Neuronal stem cell (in vitro differentiated cells): ENCODE measurements around the gene DCC.

Source experiments
- DNase-seq: peaks from one replicate; pipeline ENCODE4 v3.0.0-alpha.2; 2013; ENCODE audit warnings: low spot score
- H2AFZ ChIP-seq: one replicate; pipeline ENCODE4 v1.6.1; 2013; ENCODE audit warnings: mild to moderate bottlenecking, low read length, inconsistent platforms
- H2AK5ac ChIP-seq: 2 replicates; pipeline ENCODE4 v1.6.1; 2013; ENCODE audit warnings: low read depth, mild to moderate bottlenecking, inconsistent platforms, low read length, moderate library complexity, mixed read lengths
- H2BK120ac ChIP-seq: 2 replicates; pipeline ENCODE4 v1.6.1; 2013; ENCODE audit warnings: low read depth, mild to moderate bottlenecking, inconsistent platforms, low read length, moderate library complexity, mixed read lengths
- H2BK12ac ChIP-seq: one replicate; pipeline ENCODE4 v1.6.1; 2013; ENCODE audit warnings: low read length, inconsistent platforms
- H2BK15ac ChIP-seq: 2 replicates; pipeline ENCODE4 v1.6.1; 2013; ENCODE audit warnings: mild to moderate bottlenecking, low read length, inconsistent platforms, mixed read lengths
- H2BK5ac ChIP-seq: one replicate; pipeline ENCODE4 v1.6.1; 2013; ENCODE audit warnings: inconsistent platforms, mild to moderate bottlenecking, low read length, moderate library complexity
- H3K14ac ChIP-seq: one replicate; pipeline ENCODE4 v1.6.1; 2013; ENCODE audit warnings: low read length, inconsistent platforms
- H3K18ac ChIP-seq: 2 replicates; pipeline ENCODE4 v1.6.1; 2013; ENCODE audit warnings: low read length, inconsistent platforms
- H3K23ac ChIP-seq: 2 replicates; pipeline ENCODE4 v1.6.1; 2013; ENCODE audit warnings: low read depth, mild to moderate bottlenecking, mixed read lengths, low read length, inconsistent platforms; ENCODE audit not compliant: poor library complexity
- H3K27ac ChIP-seq: replicated peaks from 3 replicates; pipeline ENCODE4 v1.5.1; 2013; ENCODE audit warnings: low read length, inconsistent platforms
- H3K27me3 ChIP-seq, 3 experiments: 2 replicates each; pipeline ENCODE4 v1.6.1; 2013; ENCODE audit warnings: low read length in 3 of 3, mild to moderate bottlenecking in 2 of 3, inconsistent platforms in 1 of 3, low read depth in 1 of 3, mixed read lengths in 1 of 3, moderate library complexity in 1 of 3; ENCODE audit not compliant: control insufficient read depth in 3 of 3, insufficient read depth in 3 of 3
- H3K36me3 ChIP-seq, 2 donors: replicated peaks in 1 of 2; 2 replicates each; pipeline ENCODE4 v1.6.1; 2013; ENCODE audit warnings: low read length in 2 of 2; ENCODE audit not compliant: control insufficient read depth in 2 of 2, insufficient read depth in 2 of 2
- H3K4ac ChIP-seq: 2 replicates; pipeline ENCODE4 v1.6.1; 2013; ENCODE audit warnings: inconsistent platforms, mild to moderate bottlenecking, low read length, moderate library complexity
- H3K4me1 ChIP-seq, 2 donors: 1 replicate in 1 of 2; 2 replicates in 1 of 2; pipeline ENCODE4 v1.6.1; 2013; ENCODE audit warnings: low read length in 2 of 2, low read depth in 1 of 2; ENCODE audit not compliant: control insufficient read depth in 2 of 2, insufficient read depth in 1 of 2
- H3K4me2 ChIP-seq: one replicate; pipeline ENCODE4 v1.6.1; 2013; ENCODE audit warnings: mild to moderate bottlenecking, low read length, inconsistent platforms; ENCODE audit not compliant: insufficient read depth, poor library complexity, severe bottlenecking
- H3K4me3 ChIP-seq, 2 donors: 2 replicates each; pipeline ENCODE4 v1.5.1; 2013; ENCODE audit warnings: low read length in 2 of 2, mild to moderate bottlenecking in 2 of 2, inconsistent platforms in 1 of 2, moderate library complexity in 1 of 2
- H3K79me1 ChIP-seq: one replicate; pipeline ENCODE4 v1.6.1; 2013; ENCODE audit warnings: low read depth, mild to moderate bottlenecking, inconsistent platforms, low read length, moderate library complexity
- H3K9ac ChIP-seq: one replicate; pipeline ENCODE4 v1.6.1; 2013; ENCODE audit warnings: mild to moderate bottlenecking, low read depth, low read length, inconsistent platforms; ENCODE audit not compliant: poor library complexity
- H3K9me3 ChIP-seq, 2 donors: replicated peaks in 1 of 2; 2 replicates each; pipeline versions ENCODE3 to v1.6.1; 2013; ENCODE audit warnings: low read length in 2 of 2, mild to moderate bottlenecking in 2 of 2, inconsistent platforms in 1 of 2, low read depth in 1 of 2, mixed read lengths in 1 of 2, moderate library complexity in 1 of 2; ENCODE audit not compliant: control insufficient read depth in 2 of 2, insufficient read depth in 1 of 2
- H4K8ac ChIP-seq: one replicate; pipeline ENCODE4 v1.6.1; 2013; ENCODE audit warnings: low read depth, mild to moderate bottlenecking, inconsistent platforms, low read length, moderate library complexity
- H4K91ac ChIP-seq: one replicate; pipeline ENCODE4 v1.6.1; 2013; ENCODE audit warnings: low read length, low read depth, mild to moderate bottlenecking, inconsistent platforms; ENCODE audit not compliant: poor library complexity
- WGBS, 2 donors: extraction: QIAGEN DNeasy Blood & Tissue Kit; methylation state at CpG; one replicate each; pipeline ENCODE4 v1.1.7; 2013; ENCODE audit warnings: missing lambda C conversion rate in 2 of 2, mixed read lengths in 1 of 2; ENCODE audit not compliant: insufficient read length in 2 of 2, insufficient replicate concordance in 1 of 2; ENCODE audit errors: extremely low coverage in 2 of 2; 5-methylcytosine and 5-hydroxymethylcytosine counted together

The DCC gene

DNA sequence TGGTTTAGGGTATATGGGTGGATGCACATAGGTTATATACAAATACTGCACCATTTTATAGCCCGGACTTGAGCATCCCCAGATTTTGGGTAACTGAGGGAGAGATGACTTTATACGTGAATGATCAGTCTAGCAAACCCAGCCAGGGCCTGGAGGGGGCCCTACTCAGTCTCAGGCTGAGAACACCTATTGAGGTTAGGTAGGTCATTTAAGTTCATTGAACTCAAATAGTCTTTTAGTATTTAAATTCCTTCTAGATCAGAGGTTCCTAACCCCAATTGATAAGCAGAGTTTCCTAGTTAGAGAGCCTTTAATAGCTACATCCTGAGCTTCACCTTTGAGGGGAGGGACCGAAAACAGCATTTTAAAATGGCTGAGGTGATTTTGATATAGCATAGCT lies 487.0 kb downstream of the DCC start:
- no peak overlapping the region for H3K4me2 ChIP-seq
- no CpG with 5 or more reads among the region's 3 CpGs for WGBS, 2 donors
- no peak overlapping the region for H2AK5ac ChIP-seq
- H3K27ac ChIP-seq, result no peak overlapping the region
- no peak overlapping the region for H2BK15ac ChIP-seq
- no peak overlapping the region for H2BK12ac ChIP-seq
- H2AFZ ChIP-seq, result no peak overlapping the region
- no peak overlapping the region for H4K91ac ChIP-seq
- no peak overlapping the region for H3K18ac ChIP-seq
- no peaks in the 10 kb centered on the region for H3K9me3 ChIP-seq
- no peak overlapping the region for H3K23ac ChIP-seq
- no peak overlapping the region for H3K14ac ChIP-seq
- no peak overlapping the region for H3K4me3 ChIP-seq
- H3K9ac ChIP-seq, result no peak overlapping the region
- no peaks in the 10 kb centered on the region for H3K27me3 ChIP-seq
- H3K36me3 ChIP-seq, result no peaks in the 10 kb centered on the region
- H2BK120ac ChIP-seq, result no peak overlapping the region
- H3K4ac ChIP-seq, result no peak overlapping the region
- no peaks in the 10 kb centered on the region for H3K79me1 ChIP-seq
- no peak for DNase-seq
- H3K4me1 ChIP-seq, result no peaks in the 10 kb centered on the region
- H2BK5ac ChIP-seq, result no peak overlapping the region
- H4K8ac ChIP-seq, result no peak overlapping the region

DNA sequence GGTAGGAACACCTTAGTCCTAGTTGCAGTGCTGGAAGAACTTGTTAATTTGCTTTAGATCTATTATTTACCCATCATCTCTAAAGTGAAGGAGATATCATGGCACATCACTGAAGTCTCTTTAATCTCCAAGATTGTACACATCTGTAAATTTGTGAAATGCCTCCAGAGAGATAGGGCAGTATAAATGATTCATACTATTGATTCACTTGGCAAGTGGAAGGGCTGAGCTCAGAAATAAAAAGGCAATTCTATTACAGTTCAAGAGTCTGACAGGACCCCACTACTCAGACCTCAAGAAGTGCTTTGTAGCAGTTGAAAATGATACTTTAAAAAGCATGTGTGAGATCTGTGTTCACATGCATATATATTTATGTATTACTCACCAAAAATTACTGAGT lies 489.3 kb downstream of the DCC start:
- no peak overlapping the region for H2AFZ ChIP-seq
- no peak overlapping the region for H3K23ac ChIP-seq
- no peaks in the 10 kb centered on the region for H3K27me3 ChIP-seq
- no peak overlapping the region for H2BK120ac ChIP-seq
- no peaks in the 10 kb centered on the region for H3K79me1 ChIP-seq
- H3K27ac ChIP-seq, result no peak overlapping the region
- no peak overlapping the region for H3K4me2 ChIP-seq
- H2BK5ac ChIP-seq, result no peak overlapping the region
- H3K4me1 ChIP-seq, result no peaks in the 10 kb centered on the region
- H4K91ac ChIP-seq, result no peak overlapping the region
- no peak overlapping the region for H4K8ac ChIP-seq
- H3K9me3 ChIP-seq, result no peaks in the 10 kb centered on the region
- no peak overlapping the region for H3K9ac ChIP-seq
- H3K4me3 ChIP-seq, result no peak overlapping the region
- H2BK12ac ChIP-seq, result no peak overlapping the region
- no peak overlapping the region for H2AK5ac ChIP-seq
- H3K4ac ChIP-seq, result no peak overlapping the region
- no peak overlapping the region for H2BK15ac ChIP-seq
- H3K14ac ChIP-seq, result no peak overlapping the region
- H3K18ac ChIP-seq, result no peak overlapping the region
- no peak for DNase-seq
- no peaks in the 10 kb centered on the region for H3K36me3 ChIP-seq

DNA sequence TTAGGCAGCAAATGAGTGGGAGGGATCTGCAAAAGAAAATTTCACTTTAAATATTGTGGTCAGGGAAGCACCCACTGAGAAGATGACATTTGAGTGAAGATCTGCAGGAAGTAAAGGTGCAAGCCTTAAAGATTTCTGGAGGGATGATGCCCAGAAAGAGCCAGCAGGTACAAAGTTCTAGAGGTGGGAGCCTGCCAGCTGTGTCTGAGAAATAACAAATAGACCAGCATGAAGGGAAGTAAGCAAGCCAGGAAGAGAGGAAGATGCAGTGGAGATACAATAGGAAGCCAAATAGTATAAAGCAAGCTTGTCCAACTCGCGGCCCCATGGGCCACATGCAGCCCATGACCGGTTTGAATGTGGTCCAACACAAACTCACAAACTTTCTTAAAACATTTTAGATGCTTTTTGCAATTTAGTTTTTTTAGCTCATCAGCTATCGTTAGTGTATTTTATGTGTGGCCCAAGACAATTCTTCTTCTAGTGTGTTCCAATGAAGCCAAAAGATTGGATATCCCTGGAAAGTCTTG lies 489.9 kb downstream of the DCC start:
- no CpG with 5 or more reads among the region's 4 CpGs for WGBS, 2 donors
- Histone ChIP-seq H3K36me3 (no peaks in the 10 kb centered on the region), H2AK5ac (no peak overlapping the region), H2AFZ (no peak overlapping the region), H3K9ac (no peak overlapping the region), H3K27me3 (no peaks in the 10 kb centered on the region), H3K9me3 (no peaks in the 10 kb centered on the region), H3K23ac (no peak overlapping the region), H3K4ac (no peak overlapping the region), H3K18ac (no peak overlapping the region), H3K14ac (no peak overlapping the region), H2BK15ac (no peak overlapping the region), H3K4me1 (no peaks in the 10 kb centered on the region), H3K4me2 (no peak overlapping the region), H4K8ac (no peak overlapping the region), H4K91ac (no peak overlapping the region), H3K4me3 (no peak overlapping the region), H3K79me1 (no peaks in the 10 kb centered on the region), H2BK5ac (no peak overlapping the region), H3K27ac (no peak overlapping the region), H2BK12ac (no peak overlapping the region), H2BK120ac (no peak overlapping the region)
- DNase-seq, result no peak

DNA sequence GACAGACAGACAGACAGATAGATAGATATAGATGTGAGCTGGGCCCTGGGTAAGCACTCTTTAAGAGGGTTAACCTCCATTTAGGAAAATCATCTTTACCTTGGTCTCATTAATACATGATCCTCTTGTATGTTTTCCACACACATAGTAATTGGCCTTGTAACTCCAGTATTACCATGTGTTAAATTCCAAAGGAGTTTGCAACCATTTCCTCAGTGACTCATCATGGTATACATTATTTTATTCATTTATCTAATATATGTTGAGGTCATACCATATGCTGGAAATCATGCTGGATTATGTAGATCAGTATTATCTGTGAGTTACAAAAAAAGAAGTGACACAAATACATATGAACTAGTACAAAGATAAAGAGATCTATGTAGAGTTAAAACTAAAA lies 504.3 kb downstream of the DCC start:
- Histone ChIP-seq H2BK12ac (no peak overlapping the region), H3K9ac (no peak overlapping the region)
- no peak for DNase-seq

More for the DNA sequence above, 504.3 kb downstream of the DCC start:
- Histone ChIP-seq H3K23ac (no peak overlapping the region), H2BK120ac (no peak overlapping the region), H3K79me1 (no peaks in the 10 kb centered on the region), H2AK5ac (no peak overlapping the region), H3K18ac (no peak overlapping the region), H3K4me3 (no peak overlapping the region), H3K9me3 (no peaks in the 10 kb centered on the region), H2BK5ac (no peak overlapping the region), H2AFZ (no peak overlapping the region), H3K14ac (no peak overlapping the region), H4K8ac (no peak overlapping the region), H3K27me3 (no peaks in the 10 kb centered on the region), H3K4ac (no peak overlapping the region), H3K4me2 (no peak overlapping the region), H3K4me1 (peaks cover 0 to 2% of the 10 kb centered on the region in 2 donors), H3K36me3 (no peaks in the 10 kb centered on the region), H3K27ac (no peak overlapping the region), H4K91ac (no peak overlapping the region), H2BK15ac (no peak overlapping the region)
